PC-3 (cell line): Measurements from ENCODE around the gene SNRNP25. TPM values are rescaled to one million over a fixed set of nuclear protein-coding genes. Genes with fewer than 3 reads are reported as not detected.

Source experiments
- ATAC-seq: fragments of 200-7000 bp; cut with Tn5 transposase; 2 replicates; pipeline ENCODE4 v1.9.1; 2020; ENCODE audit warnings: mild to moderate bottlenecking, moderate library complexity
- BruUV-seq: library from RNA; stranded (reverse); fragments of 400-500 nt; replicated peaks from 2 replicates; lab custom pipeline; 2021; lab: Mats Ljungman, UMichigan
- CTCF ChIA-PET: fragments of 300-600 bp; sonication (Branson Sonifier 250); formaldehyde crosslinking; loops from one replicate; lab custom pipeline; 2022; ENCODE audit warnings: antibody characterized with exemption; lab: Charles Lee
- POLR2A ChIA-PET: fragments of 300-600 bp; sonication (Branson Sonifier 250); formaldehyde crosslinking; loops from one replicate; lab custom pipeline; 2022; ENCODE audit warnings: antibody characterized with exemption; ENCODE audit not compliant: unreplicated experiment; lab: Charles Lee
- DNase-seq: peaks from one replicate; pipeline ENCODE4 v3.0.0-alpha.2; 2015
- H2AFZ ChIP-seq: fragments of 300-600 bp; sonication (generic); 2 replicates; pipeline ENCODE4 v1.6.0; 2016; ENCODE audit warnings: antibody characterized with exemption, low read length
- H3F3A ChIP-seq: fragments of 300-600 bp; sonication (generic); one replicate; pipeline ENCODE4 v1.6.0; 2017; ENCODE audit warnings: antibody characterized with exemption, low read length, control low read depth, mild to moderate bottlenecking; ENCODE audit not compliant: unreplicated experiment
- H3K27ac ChIP-seq: fragments of 300-600 bp; sonication (generic); 2 replicates; pipeline ENCODE4 v1.5.1; 2016; ENCODE audit warnings: mild to moderate bottlenecking, low read length
- H3K27me3 ChIP-seq: fragments of 300-600 bp; sonication (generic); 2 replicates; pipeline ENCODE4 v1.6.1; 2016; ENCODE audit warnings: low read length, mixed read lengths
- H3K36me3 ChIP-seq: fragments of 300-600 bp; sonication (generic); 2 replicates; pipeline ENCODE4 v1.6.1; 2016; ENCODE audit warnings: low read depth, mixed run types, low read length, mixed read lengths
- H3K4me1 ChIP-seq: fragments of 300-600 bp; sonication (generic); 2 replicates; pipeline ENCODE4 v1.5.1; 2016; ENCODE audit warnings: low read length; ENCODE audit not compliant: insufficient read depth
- H3K4me2 ChIP-seq: fragments of 300-600 bp; sonication (generic); 2 replicates; pipeline ENCODE4 v1.6.0; 2016; ENCODE audit warnings: low read length
- H3K4me3 ChIP-seq: fragments of 300-600 bp; sonication (generic); 2 replicates; pipeline ENCODE4 v1.5.1; 2016; ENCODE audit warnings: mild to moderate bottlenecking, low read length, mixed read lengths
- H3K79me2 ChIP-seq: fragments of 300-600 bp; sonication (generic); 2 replicates; pipeline ENCODE4 v1.6.1; 2017; ENCODE audit warnings: low read length, mixed read lengths
- H3K9ac ChIP-seq: fragments of 300-600 bp; sonication (generic); 2 replicates; pipeline ENCODE4 v1.6.0; 2016; ENCODE audit warnings: mild to moderate bottlenecking, low read length
- H3K9me2 ChIP-seq: fragments of 300-600 bp; sonication (generic); replicated peaks from 2 replicates; pipeline ENCODE4 v1.6.1; 2016; ENCODE audit warnings: mixed run types, low read length, mixed read lengths
- H3K9me3 ChIP-seq: fragments of 300-600 bp; sonication (generic); 2 replicates; pipeline ENCODE4 v1.6.1; 2016; ENCODE audit warnings: low read length, mixed read lengths
- H4K20me1 ChIP-seq: fragments of 300-600 bp; sonication (generic); 2 replicates; pipeline ENCODE4 v1.6.1; 2016; ENCODE audit warnings: low read length, mixed read lengths
- EZH2 ChIP-seq: fragments of 300-600 bp; sonication (generic); IDR thresholded peaks from one replicate; pipeline ENCODE4 v1.6.1; 2017; ENCODE audit warnings: antibody characterized with exemption, mild to moderate bottlenecking, low read length; ENCODE audit not compliant: unreplicated experiment
- EZH2phosphoT487 ChIP-seq: fragments of 300-600 bp; sonication (generic); IDR thresholded peaks from 2 replicates; pipeline ENCODE4 v1.6.1; 2018; ENCODE audit warnings: mild to moderate bottlenecking, antibody characterized with exemption, low read length, borderline replicate concordance
- intact Hi-C: fragments of 100-400 bp; cut with micrococcal nuclease; formaldehyde crosslinking; loops from 2 replicates; pipeline ENCODE4 v1.9.0; 2023
- total RNA-seq: library from RNA; depleted of rRNA; stranded (reverse); fragments of >200 nt; gene quantifications from 2 replicates; pipeline ENCODE4 v1.2.3, GENCODE V29; 2014
- TF ChIP-seq, protein P1 (sequence below): fragments of 300-600 bp; sonication (generic); conservative IDR thresholded peaks from 2 replicates; pipeline ENCODE4 v1.5.1; 2017; ENCODE audit warnings: antibody characterized with exemption, low read depth, mild to moderate bottlenecking, low read length

Gene SNRNP25
- total RNA-seq, 1 experiment from 2014 or later: 45.8 TPM

DNA sequence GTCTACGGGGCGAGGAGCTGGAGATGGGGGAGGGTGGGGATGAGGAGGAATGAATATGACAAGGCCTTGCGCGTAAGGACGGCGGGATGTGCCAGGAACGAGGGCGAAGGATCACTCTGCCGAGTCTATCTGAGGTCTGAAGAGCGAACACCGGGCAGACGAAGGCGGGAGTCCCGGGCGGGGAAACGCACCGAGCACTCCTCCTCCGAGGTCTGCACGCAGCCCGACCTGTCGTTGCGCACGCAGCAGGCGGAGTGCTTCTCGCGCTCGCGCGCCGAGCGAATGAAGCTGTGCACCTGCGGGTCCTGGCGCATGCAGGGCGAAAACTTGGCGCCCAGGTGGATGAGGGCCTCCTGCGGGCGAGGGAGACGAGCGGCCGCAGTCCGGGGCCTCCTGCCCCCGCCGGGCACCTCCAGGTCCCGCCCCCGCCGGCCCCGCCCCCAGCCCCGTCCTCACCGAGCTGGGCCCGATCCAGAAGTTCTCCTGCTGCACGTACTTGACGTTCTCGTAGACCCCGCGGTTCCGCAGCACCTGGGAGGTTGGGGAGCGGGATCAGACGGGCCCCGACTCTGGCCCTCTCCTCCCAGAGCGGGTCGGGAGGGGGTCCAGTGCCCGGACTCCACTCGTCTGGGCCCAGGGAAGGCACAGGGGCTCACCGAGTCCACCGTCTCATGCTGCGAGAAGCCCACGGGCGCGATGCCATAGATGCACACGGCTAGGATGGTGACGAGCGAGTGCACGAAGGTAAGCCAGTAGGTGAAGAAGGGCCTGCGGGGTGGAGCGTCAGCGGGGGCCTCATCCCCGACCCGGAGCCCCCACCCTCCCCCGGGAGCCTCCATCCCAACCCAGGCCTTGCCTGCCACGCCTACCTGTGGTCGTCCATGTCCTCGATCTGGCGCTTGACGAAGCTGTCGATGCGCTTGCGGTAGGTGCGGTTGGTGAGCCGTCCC lies 7.6 kb downstream of the SNRNP25 start:
- no TSS peak for BruUV-seq
- no peak overlapping the region for H3K4me2 ChIP-seq
- H3K9me2 ChIP-seq: no peaks in the 10 kb centered on the region

DNA sequence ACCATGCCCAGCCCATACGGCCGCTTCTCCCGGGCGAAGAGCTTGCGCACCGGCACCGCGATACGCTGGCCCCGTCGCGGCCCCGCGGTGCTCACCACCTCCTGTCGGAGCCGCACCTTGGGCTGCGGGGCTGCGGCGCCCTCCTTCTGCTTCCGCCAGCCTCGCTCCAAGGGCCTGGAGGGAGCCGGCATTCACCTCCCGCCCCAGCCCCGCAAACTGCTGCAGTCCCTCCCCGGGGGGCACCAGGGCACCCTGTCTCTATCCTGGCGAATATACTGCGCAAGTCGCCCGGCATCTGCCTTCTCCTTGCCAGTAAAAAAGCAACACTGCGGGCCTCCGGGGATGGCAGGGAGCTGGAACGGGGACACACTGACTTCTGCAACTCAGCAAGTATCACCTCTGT lies 8.3 kb downstream of the SNRNP25 start:
- no peaks in the 10 kb centered on the region for H4K20me1 ChIP-seq
- H3K79me2 ChIP-seq: no peaks in the 10 kb centered on the region
- no peaks in the 10 kb centered on the region for H3K9me2 ChIP-seq
- intact Hi-C loops: no loop called here
- no peak for ATAC-seq
- H3K27ac ChIP-seq: no peak overlapping the region
- no peaks in the 10 kb centered on the region for H3K27me3 ChIP-seq
- no peaks in the 10 kb centered on the region for H3K36me3 ChIP-seq
- BruUV-seq: no TSS peak
- DNase-seq: no peak
- H3F3A ChIP-seq: no peaks in the 10 kb centered on the region
- H3K9me3 ChIP-seq: no peaks in the 10 kb centered on the region
- CTCF ChIA-PET: no interaction called here
- POLR2A ChIA-PET: no interaction called here
- no peak overlapping the region for H2AFZ ChIP-seq
- H3K4me1 ChIP-seq: peaks cover 4% of the 10 kb centered on the region; the same call in 1 of the 2 replicates
- no peak overlapping the region for H3K4me3 ChIP-seq
- no peak overlapping the region for H3K9ac ChIP-seq
- H3K4me2 ChIP-seq: no peak overlapping the region
- TF ChIP-seq, protein P1, sequence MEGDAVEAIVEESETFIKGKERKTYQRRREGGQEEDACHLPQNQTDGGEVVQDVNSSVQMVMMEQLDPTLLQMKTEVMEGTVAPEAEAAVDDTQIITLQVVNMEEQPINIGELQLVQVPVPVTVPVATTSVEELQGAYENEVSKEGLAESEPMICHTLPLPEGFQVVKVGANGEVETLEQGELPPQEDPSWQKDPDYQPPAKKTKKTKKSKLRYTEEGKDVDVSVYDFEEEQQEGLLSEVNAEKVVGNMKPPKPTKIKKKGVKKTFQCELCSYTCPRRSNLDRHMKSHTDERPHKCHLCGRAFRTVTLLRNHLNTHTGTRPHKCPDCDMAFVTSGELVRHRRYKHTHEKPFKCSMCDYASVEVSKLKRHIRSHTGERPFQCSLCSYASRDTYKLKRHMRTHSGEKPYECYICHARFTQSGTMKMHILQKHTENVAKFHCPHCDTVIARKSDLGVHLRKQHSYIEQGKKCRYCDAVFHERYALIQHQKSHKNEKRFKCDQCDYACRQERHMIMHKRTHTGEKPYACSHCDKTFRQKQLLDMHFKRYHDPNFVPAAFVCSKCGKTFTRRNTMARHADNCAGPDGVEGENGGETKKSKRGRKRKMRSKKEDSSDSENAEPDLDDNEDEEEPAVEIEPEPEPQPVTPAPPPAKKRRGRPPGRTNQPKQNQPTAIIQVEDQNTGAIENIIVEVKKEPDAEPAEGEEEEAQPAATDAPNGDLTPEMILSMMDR: no peak
- TF ChIP-seq EZH2phosphoT487: no peak

More for the DNA sequence above, 7.6 kb downstream of the SNRNP25 start:
- no peaks in the 10 kb centered on the region for H3K27me3 ChIP-seq
- no peak overlapping the region for H2AFZ ChIP-seq
- H3K4me1 ChIP-seq: peaks cover 4% of the 10 kb centered on the region; the same call in 1 of the 2 replicates
- DNase-seq: no peak
- H3K79me2 ChIP-seq: no peaks in the 10 kb centered on the region
- H3K9ac ChIP-seq: no peak overlapping the region
- H3F3A ChIP-seq: no peaks in the 10 kb centered on the region
- no peaks in the 10 kb centered on the region for H4K20me1 ChIP-seq
- ATAC-seq: no peak
- H3K27ac ChIP-seq: no peak overlapping the region
- TF ChIP-seq, protein P1: no peak
- TF ChIP-seq EZH2phosphoT487 (no peak), EZH2 (no peak)
- no peaks in the 10 kb centered on the region for H3K9me3 ChIP-seq
- POLR2A ChIA-PET: no interaction called here
- intact Hi-C loops: no loop called here
- H3K4me3 ChIP-seq: no peak overlapping the region
- CTCF ChIA-PET: no interaction called here
- no peaks in the 10 kb centered on the region; the same call in 1 of the 2 replicates for H3K36me3 ChIP-seq
